ENCODE measurements around the gene OR2B6.

OR2B6 gene

DNA sequence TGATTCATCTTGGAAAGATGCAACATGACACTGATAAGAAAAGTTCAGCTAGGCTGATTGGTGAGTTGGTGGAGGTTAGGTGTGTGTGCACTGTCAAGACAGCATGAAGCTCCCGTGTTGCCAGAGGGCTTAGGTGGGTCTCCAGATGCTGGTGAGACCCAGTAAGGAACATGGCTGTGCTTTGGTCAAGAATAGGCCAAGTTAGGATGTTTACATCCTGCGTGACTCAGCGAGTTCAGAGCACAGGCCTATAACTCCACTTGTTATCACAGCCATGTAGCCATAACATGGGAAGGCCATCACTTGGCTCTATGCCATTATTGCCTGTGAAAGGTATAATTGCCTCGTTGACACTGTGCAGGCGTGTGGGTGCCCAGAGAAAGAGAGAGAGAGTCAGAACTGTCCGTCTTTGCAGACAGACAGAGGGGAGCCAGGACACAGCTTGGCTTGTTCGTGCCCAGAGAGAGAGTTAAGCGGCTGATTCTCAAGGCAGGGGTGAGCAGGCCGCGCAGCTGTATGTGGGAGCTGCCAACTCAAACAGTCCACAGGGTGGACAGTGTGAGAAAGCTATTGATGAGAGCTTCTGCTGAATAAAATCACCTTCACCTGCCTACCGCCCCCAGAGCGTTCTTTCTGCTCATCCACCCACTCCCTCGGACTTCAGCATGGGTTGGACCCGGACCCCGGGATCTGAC, 43.5 kb downstream of the OR2B6 start:
- no peak overlapping the region for H3K27ac ChIP-seq
- TF ChIP-seq, protein P1, sequence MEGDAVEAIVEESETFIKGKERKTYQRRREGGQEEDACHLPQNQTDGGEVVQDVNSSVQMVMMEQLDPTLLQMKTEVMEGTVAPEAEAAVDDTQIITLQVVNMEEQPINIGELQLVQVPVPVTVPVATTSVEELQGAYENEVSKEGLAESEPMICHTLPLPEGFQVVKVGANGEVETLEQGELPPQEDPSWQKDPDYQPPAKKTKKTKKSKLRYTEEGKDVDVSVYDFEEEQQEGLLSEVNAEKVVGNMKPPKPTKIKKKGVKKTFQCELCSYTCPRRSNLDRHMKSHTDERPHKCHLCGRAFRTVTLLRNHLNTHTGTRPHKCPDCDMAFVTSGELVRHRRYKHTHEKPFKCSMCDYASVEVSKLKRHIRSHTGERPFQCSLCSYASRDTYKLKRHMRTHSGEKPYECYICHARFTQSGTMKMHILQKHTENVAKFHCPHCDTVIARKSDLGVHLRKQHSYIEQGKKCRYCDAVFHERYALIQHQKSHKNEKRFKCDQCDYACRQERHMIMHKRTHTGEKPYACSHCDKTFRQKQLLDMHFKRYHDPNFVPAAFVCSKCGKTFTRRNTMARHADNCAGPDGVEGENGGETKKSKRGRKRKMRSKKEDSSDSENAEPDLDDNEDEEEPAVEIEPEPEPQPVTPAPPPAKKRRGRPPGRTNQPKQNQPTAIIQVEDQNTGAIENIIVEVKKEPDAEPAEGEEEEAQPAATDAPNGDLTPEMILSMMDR (IDR thresholded peaks at IDR 0.05), result no peak
- DNase-seq (ENCODE audit: low spot score), result no peak

DNA sequence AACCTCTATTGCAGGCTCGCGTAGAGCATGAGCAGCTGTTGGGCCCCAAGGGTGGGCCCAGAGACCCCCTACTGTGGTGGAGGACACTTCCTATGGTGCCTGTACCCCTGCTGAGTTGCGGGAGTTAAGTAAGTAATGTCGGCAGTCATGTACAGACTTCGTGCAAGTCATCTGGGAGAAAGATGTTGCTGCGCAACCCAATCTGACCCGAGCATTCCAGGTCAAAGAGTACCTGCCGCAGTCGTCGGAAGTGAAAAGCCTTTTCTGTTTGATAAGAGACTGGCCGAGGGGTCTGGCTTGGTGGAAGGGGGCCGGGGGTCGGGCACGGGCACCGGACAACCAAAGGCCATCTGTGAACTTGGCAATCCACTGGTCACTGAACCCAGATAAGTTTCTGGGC, 44.3 kb downstream of the OR2B6 start:
- TF ChIP-seq, protein P1 (IDR thresholded peaks at IDR 0.05), result no peak
- Histone ChIP-seq H3K4me3 (no peak overlapping the region), H3K27ac (no peak overlapping the region)
- DNase-seq (ENCODE audit: low spot score), result no peak

More for the DNA sequence above, 43.5 kb downstream of the OR2B6 start:
- no peak overlapping the region for H3K4me3 ChIP-seq

DNA sequence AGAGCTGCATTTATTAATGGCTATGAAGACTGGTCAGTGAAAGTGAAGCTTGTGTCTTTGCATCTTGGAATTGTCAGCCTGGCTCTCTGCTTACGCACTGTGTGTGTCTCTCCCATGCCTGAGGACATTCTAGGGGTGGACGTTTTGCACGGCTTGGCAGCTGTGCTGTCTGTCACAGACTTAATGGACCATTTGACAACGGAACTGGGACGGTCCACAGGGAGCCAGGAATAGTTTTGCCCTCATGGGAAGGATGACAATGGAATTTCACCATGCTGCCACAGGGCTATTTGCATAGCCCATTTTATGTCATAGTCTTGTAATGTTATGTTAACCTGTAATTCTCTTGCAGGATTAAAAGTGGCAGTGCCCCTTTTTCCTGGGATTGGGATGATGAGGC, 44.7 kb downstream of the OR2B6 start:
- Histone ChIP-seq H3K27ac (no peak overlapping the region), H3K4me3 (no peak overlapping the region)
- TF ChIP-seq, protein P1 (IDR thresholded peaks at IDR 0.05), result no peak
- DNase-seq (ENCODE audit: low spot score), result no peak

DNA sequence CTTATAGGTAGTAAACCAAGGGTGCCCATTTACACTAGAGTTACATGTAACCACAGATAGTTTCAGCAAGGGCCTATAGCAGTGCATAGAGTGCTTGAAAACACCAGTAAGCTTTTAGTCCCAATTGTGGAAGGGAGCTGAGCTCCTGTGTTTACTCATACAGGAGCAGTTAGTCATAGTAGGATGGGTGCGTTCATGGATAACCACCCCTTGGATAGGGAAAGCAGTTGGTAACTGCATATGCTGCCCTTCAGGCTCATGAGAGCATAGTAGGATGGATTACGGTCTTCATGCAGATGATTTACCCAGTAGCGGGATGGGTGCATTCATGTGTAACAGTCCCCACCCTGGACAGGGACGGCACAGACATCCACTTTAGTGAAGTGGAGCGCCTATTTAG, 45.1 kb downstream of the OR2B6 start:
- Histone ChIP-seq H3K27ac (no peak overlapping the region), H3K4me3 (no peak overlapping the region)
- TF ChIP-seq, protein P1 (IDR thresholded peaks at IDR 0.05), result no peak
- no peak for DNase-seq (ENCODE audit: low spot score)

DNA sequence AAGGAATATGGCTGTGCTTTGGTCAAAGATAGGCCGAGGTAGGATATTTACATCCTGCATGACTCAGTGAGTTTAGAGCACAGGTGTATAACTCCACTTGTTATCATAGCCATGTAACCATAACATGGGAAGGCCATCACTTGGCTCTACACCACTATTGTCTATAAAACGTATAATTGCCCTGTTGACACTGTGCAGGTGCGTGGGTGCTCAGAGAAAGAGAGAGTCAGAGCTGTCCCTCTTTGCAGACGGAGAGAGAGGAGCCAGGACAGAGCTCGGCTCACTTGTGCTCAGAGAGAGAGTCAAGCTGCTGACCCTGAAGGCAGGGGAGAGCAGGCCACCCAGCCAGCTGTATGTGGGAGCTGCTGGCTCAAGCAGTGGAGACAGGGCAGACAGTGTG, 46.0 kb downstream of the OR2B6 start:
- DNase-seq (ENCODE audit: low spot score), result no peak
- TF ChIP-seq, protein P1 (IDR thresholded peaks at IDR 0.05), result no peak
- H3K27ac ChIP-seq, result no peak overlapping the region
- no peak overlapping the region for H3K4me3 ChIP-seq

DNA sequence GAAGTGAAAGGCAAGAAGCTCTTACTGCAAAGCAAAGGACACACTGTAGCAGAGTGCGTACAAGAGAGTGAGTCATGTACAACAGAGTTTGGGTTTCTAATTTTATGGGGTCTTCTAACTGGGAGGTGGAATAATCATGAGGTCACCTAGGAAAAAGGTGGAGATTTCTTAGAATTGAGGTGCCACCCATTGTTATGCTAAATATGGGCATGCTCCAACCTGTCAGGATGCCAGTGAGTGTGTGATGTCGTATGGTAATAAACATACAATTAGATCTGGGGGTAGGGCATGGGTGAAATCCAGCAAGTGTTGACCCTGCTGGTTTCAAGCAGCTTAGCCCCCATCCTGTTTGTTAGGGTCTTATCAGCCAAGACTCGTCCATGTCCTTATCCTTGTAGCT, 46.6 kb downstream of the OR2B6 start:
- DNase-seq (ENCODE audit: low spot score), result no peak
- Histone ChIP-seq H3K4me3 (no peak overlapping the region), H3K27ac (no peak overlapping the region)
- TF ChIP-seq, protein P1 (IDR thresholded peaks at IDR 0.05), result no peak

DNA sequence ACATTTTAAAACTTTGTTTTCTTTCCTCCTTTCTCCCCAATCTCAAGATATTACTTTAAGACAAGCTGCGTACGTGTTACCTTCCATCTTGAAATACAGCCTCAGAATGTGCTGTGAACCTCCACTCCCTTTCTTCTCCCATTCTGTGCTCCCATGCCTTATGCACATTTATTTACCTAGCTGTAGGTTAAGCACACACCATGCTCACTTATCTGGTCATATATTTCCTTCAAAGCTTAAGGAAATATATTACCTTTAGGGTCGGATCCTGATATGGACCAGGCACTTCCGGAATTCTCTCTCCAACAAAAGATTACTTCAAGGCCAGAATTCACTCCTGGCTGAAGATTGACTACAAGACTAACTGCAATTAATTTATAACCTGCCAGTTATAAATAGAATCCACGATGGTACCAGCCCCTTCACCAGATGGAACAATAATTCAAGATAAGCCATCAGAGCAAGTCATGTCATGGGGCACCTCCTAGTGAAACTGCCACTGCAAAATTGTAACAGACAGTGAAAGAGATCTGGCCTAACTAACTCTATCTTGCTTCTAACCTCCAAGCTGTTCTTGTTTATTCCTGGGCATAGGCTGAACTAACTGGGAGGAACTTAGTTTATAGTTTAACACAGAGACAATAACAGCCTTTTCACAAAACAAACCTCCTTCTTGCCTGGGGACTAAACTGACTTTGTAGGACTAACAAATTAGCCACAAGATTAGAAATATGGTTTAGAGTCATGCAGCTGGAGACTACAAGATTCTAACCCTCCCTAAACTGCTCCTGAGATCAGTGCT, 47.5 kb downstream of the OR2B6 start:
- DNase-seq (ENCODE audit: low spot score), result no peak
- Histone ChIP-seq H3K27ac (no peak overlapping the region), H3K4me3 (no peak overlapping the region)
- TF ChIP-seq, protein P1 (IDR thresholded peaks at IDR 0.05), result no peak
